Astrocyte of the spinal cord (primary cell): Measurements from ENCODE around the gene CDH7.
A peak's percentile ranks its signal among the peaks of the same experiment; 100 is the strongest.

Experiments used
- DNase-seq: peaks from one replicate; pipeline ENCODE4 v3.0.0; 2011; ENCODE audit warnings: low read depth, low spot score
- H3K4me3 ChIP-seq: 2 replicates; pipeline ENCODE4 v1.5.1; 2011; ENCODE audit warnings: low read depth, mild to moderate bottlenecking, low read length, moderate library complexity
- in situ Hi-C: cut with HindIII; loops from 2 replicates; pipeline ENCODE4 v1.10.0; 2017; ENCODE audit warnings: low sequenced_read_pairs
- TF ChIP-seq, protein P1 (sequence below): IDR thresholded peaks from 2 replicates; pipeline ENCODE4 v1.5.1; 2012; ENCODE audit warnings: low read depth, mild to moderate bottlenecking, low read length, inconsistent platforms

CDH7 gene, protein sequence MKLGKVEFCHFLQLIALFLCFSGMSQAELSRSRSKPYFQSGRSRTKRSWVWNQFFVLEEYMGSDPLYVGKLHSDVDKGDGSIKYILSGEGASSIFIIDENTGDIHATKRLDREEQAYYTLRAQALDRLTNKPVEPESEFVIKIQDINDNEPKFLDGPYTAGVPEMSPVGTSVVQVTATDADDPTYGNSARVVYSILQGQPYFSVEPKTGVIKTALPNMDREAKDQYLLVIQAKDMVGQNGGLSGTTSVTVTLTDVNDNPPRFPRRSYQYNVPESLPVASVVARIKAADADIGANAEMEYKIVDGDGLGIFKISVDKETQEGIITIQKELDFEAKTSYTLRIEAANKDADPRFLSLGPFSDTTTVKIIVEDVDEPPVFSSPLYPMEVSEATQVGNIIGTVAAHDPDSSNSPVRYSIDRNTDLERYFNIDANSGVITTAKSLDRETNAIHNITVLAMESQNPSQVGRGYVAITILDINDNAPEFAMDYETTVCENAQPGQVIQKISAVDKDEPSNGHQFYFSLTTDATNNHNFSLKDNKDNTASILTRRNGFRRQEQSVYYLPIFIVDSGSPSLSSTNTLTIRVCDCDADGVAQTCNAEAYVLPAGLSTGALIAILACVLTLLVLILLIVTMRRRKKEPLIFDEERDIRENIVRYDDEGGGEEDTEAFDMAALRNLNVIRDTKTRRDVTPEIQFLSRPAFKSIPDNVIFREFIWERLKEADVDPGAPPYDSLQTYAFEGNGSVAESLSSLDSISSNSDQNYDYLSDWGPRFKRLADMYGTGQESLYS

DNA sequence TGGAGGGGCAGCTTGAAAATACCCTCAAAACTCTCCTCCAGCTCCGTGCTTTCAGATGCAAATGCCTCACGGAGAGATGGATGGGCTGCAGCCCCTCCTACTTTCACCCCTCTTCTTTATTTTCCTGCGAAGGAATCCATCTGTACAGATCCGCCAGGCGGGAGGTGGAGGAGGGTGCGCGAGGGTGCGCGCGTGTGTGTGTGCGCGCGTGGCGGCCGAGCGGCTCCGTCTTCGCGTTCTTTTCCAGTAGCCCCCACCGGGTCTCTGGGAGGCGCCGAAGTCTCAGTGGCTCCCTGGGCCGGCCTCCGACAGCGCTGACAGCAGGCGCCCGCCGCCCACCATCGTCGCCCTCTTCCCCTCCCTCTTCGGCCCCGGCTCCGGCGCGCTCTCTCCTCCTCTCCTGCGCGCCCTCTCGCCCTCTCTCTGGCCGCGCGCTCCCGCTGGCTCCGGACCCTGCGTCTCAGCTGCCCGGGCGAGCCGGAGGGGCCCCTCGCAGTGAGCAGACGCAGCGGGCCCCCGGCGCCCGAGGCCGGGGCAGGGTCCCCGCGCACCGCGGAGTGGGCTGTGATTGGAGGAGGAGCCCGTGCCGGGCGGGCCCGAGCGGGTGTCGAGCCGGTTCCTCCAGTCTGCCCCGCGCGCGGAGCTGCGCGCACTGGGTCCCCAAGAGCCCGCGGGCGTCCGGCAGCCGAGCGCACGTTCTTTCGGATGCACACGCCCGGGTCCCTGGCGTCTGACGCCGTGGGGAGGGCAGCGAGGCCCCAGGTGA lies at the start of gene CDH7:
CDH7 (plus strand) TSS at position 624 of the 766 bp plus-strand sequence. CDS start 11,831 bp downstream, outside the sequence.
- peak within 1 kb of the TSS; percentile 39 for H3K4me3 ChIP-seq
- no peak for DNase-seq

DNA sequence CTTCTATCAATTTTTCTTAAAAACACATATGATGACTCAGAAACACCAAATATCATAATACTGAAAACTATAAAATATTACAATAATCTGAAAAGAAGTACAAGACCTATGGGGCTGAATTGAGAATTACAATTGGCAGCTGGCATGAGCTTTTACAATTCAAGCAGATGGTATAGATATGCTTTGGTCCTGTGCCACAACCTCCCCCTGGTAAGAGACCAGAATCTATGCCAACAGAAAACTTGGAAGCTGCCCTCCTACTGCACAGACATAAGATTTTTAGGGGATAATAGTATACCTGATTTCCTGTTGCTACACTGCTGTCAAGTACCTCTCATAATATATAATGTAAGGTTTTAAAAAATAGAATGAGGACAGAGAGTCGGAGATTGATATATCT lies 46.8 kb upstream of the CDH7 start:
- no peak for DNase-seq
- TF ChIP-seq, protein P1, sequence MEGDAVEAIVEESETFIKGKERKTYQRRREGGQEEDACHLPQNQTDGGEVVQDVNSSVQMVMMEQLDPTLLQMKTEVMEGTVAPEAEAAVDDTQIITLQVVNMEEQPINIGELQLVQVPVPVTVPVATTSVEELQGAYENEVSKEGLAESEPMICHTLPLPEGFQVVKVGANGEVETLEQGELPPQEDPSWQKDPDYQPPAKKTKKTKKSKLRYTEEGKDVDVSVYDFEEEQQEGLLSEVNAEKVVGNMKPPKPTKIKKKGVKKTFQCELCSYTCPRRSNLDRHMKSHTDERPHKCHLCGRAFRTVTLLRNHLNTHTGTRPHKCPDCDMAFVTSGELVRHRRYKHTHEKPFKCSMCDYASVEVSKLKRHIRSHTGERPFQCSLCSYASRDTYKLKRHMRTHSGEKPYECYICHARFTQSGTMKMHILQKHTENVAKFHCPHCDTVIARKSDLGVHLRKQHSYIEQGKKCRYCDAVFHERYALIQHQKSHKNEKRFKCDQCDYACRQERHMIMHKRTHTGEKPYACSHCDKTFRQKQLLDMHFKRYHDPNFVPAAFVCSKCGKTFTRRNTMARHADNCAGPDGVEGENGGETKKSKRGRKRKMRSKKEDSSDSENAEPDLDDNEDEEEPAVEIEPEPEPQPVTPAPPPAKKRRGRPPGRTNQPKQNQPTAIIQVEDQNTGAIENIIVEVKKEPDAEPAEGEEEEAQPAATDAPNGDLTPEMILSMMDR, result no peak
- in situ Hi-C loops, result no loop called here
- H3K4me3 ChIP-seq, result no peak overlapping the region

More for the DNA sequence above, at the start of gene CDH7:
- in situ Hi-C loops, result no loop called here
- TF ChIP-seq, protein P1, result no peak

DNA sequence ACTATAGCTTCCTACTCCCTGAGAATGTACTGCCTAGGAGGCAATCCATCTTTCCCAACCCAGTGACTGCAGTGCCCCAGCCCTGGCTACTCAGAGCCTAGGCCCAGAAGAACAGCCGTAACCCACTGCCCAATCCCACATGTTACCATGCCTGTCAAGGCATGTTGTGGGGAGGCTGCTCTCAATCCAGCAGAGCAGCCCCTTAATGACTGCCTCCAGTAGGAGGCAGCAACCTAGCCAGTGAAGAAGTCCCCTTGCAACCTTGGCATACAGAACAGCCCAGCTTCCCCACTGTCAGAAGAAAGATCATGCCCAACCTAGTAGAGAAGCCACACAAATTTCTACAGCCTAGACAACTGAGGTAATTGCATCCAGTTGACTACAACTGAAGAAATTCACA lies 44.2 kb upstream of the CDH7 start:
- TF ChIP-seq, protein P1, result no peak
- DNase-seq, result no peak
- in situ Hi-C loops, result no loop called here
- H3K4me3 ChIP-seq, result no peak overlapping the region

DNA sequence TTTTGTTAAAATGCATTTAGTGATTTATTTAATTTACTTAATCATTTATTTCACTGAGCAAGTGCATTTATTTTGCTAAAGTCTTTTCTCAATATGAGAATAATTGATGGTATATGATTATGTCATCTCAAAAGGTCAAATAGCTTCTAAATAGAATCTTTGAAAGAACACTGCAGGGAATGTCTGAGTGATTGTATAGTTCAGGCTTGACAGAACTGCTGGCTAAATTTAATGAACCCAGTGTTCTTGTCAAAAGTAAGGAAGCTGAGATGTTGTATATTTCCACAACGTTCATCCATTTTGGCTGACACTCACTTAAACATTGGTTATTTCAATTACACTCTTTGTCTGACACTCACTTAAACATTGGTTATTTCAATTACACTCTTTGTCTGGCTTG lies 39.3 kb upstream of the CDH7 start:
- TF ChIP-seq, protein P1, result no peak
- in situ Hi-C loops, result no loop called here
- no peak for DNase-seq
- H3K4me3 ChIP-seq, result no peak overlapping the region

DNA sequence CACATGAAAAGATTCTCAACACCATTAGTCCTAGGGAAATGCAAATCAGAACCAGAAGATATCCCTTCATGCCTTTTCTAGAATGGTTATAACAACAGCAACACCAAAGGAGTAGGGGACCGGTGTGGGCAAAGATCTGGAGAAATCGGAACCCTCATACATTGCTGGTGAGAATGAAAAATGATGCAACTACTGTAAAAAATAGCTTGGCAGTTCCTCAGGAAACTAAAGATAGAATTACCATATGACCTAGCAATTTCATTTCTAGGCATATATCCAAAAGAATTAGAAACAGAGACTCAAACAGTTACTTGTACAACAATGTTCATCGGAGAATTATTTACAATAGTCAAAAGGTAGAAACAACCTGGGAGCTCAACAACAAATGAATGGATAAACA lies 29.2 kb upstream of the CDH7 start:
- in situ Hi-C loops, result no loop called here
- no peak for DNase-seq
- no peak overlapping the region for H3K4me3 ChIP-seq
- TF ChIP-seq, protein P1, result no peak
